Suprapubic skin (tissue), 4 donors: ENCODE results near the gene CAMTA1.

Experiments used
- CTCF ChIP-seq, 2 donors: fragments of 200-600 bp in 1 of 2; fragments of 450-650 bp in 1 of 2; sonication (generic) in 1 of 2; IDR thresholded peaks; one replicate each; pipeline ENCODE4 v1.5.1; 2016 to 2019; ENCODE audit warnings: antibody characterized with exemption in 2 of 2, mild to moderate bottlenecking in 1 of 2, moderate library complexity in 1 of 2
- POLR2A ChIP-seq, 2 donors: fragments of 450-650 bp; IDR thresholded peaks; one replicate each; pipeline ENCODE4 v1.6.1; 2017; ENCODE audit warnings: antibody characterized with exemption in 2 of 2, mild to moderate bottlenecking in 2 of 2, moderate library complexity in 2 of 2
- POLR2AphosphoS5 ChIP-seq, 3 donors: sonication (generic); formaldehyde crosslinking; IDR thresholded peaks; one replicate each; pipeline ENCODE4 v1.6.1; 2017; ENCODE audit warnings: antibody characterized with exemption in 3 of 3

GRCh38 chr1:6951536-6951935 is 166.3 kb downstream of the CAMTA1 start:
- TF ChIP-seq CTCF (IDR thresholded peaks at IDR 0.05) (no peak), POLR2A (IDR thresholded peaks at IDR 0.05) (no peak), POLR2AphosphoS5 (IDR thresholded peaks at IDR 0.05) (no peak)
